Suprapubic skin (tissue), 4 donors: Measurements from ENCODE around the gene JMJD8. TPM values are rescaled to one million over a fixed set of nuclear protein-coding genes. Genes with fewer than 3 reads are reported as not detected.

Experiments used
- DNase-seq, 2 donors: peaks; one replicate each; pipeline ENCODE4 v3.0.0-alpha.2; 2019; ENCODE audit warnings: low spot score in 2 of 2
- H3K27ac ChIP-seq: fragments of 200-600 bp; sonication (generic); one replicate; pipeline ENCODE4 v1.5.1; 2019
- H3K27me3 ChIP-seq: fragments of 200-600 bp; sonication (generic); one replicate; pipeline ENCODE4 v1.5.1; 2019
- H3K36me3 ChIP-seq: fragments of 200-600 bp; sonication (generic); one replicate; pipeline ENCODE4 v1.5.1; 2019
- H3K4me1 ChIP-seq: fragments of 200-600 bp; sonication (generic); one replicate; pipeline ENCODE4 v1.5.1; 2019
- H3K4me3 ChIP-seq: fragments of 200-600 bp; sonication (generic); one replicate; pipeline ENCODE4 v1.5.1; 2019; ENCODE audit warnings: mild to moderate bottlenecking
- H3K9me3 ChIP-seq: fragments of 200-600 bp; sonication (generic); one replicate; pipeline ENCODE4 v1.5.1; 2019
- CTCF ChIP-seq, 2 donors: fragments of 200-600 bp in 1 of 2; fragments of 450-650 bp in 1 of 2; sonication (generic) in 1 of 2; IDR thresholded peaks; one replicate each; pipeline ENCODE4 v1.5.1; 2016 to 2019; ENCODE audit warnings: antibody characterized with exemption in 2 of 2, mild to moderate bottlenecking in 1 of 2, moderate library complexity in 1 of 2
- EP300 ChIP-seq: sonication (generic); formaldehyde crosslinking; IDR thresholded peaks from one replicate; pipeline ENCODE4 v1.6.1; 2017; ENCODE audit warnings: antibody characterized with exemption
- POLR2A ChIP-seq, 2 donors: fragments of 450-650 bp; IDR thresholded peaks; one replicate each; pipeline ENCODE4 v1.6.1; 2017; ENCODE audit warnings: antibody characterized with exemption in 2 of 2, mild to moderate bottlenecking in 2 of 2, moderate library complexity in 2 of 2
- POLR2AphosphoS5 ChIP-seq, 3 donors: sonication (generic); formaldehyde crosslinking; IDR thresholded peaks; one replicate each; pipeline ENCODE4 v1.6.1; 2017; ENCODE audit warnings: antibody characterized with exemption in 3 of 3
- WGBS: methylation state at CpG from one replicate; pipeline ENCODE4 v1.1.5; 2018; 5-methylcytosine and 5-hydroxymethylcytosine counted together
- total RNA-seq, 4 donors: library from RNA; depleted of rRNA; stranded (reverse); fragments of >200 nt; gene quantifications; one replicate each; pipeline ENCODE4 v1.1.0, GENCODE V29; 2016

The JMJD8 gene
- total RNA-seq, 4 donors from 2014 or later: 47.0 to 87.4 (median 60.5) TPM

DNA sequence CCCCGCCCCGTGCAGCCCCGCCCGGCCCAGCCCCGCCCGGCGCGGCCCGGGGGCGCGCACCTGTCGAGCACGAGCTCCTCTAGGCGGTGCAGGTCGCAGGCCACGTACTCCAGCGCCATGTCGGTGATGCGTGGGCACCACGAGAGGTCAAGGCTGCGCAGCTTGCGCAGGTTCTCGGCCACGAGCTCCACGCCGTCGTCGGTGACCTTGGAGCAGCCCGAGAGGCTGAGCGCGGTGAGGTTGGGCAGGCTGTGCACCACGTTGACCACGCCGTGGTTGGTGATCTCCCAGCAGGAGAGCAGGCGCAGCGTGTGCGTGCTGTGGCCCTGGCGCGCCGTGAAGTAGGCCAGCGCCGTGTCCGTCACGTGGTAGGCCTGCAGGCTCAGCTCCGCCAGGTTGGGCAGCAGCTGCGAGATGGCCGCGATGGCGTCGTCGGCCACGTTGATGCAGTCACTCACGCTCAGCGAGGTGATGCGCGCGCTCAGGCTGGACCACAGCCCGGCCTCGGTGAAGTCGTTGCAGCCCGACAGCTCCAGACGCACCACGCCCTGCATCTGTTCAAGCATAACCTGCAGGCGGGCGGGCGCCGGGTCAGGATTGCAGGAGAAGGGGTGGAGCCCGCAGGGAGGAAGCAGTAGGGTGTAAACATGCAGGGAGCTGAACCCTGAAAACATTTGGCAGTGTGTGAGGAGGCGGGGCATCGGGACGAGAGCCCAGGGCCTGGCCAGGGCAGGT is 11.4 kb upstream of the JMJD8 start:
- Histone ChIP-seq H3K4me3 (peak overlapping the region; percentile 50), H3K9me3 (no peaks in the 10 kb centered on the region), H3K4me1 (peaks cover 53% of the 10 kb centered on the region), H3K27me3 (peaks cover 85% of the 10 kb centered on the region), H3K36me3 (no peaks in the 10 kb centered on the region), H3K27ac (peak overlapping the region; percentile 82)
- TF ChIP-seq POLR2AphosphoS5 (IDR thresholded peaks at IDR 0.05) (peak in 2 of 3 donors; percentile 16 to 45), CTCF (IDR thresholded peaks at IDR 0.05) (no peak)
- WGBS: 6% methylated on average over 17 of the region's 71 CpGs
- peak in 1 of 2 donors; percentile 89 for DNase-seq

GRCh38 chr16:694863-695354 is 10.8 kb upstream of the JMJD8 start:
- peak overlapping the region; percentile 22 for H3K27ac ChIP-seq
- WGBS: 2% methylated on average over 21 of the region's 37 CpGs
- H3K4me1 ChIP-seq: peaks cover 53% of the 10 kb centered on the region
- peak overlapping the region; percentile 50 for H3K4me3 ChIP-seq
- no peak for TF ChIP-seq CTCF (IDR thresholded peaks at IDR 0.05)
- TF ChIP-seq EP300: no peak
- TF ChIP-seq POLR2AphosphoS5 (IDR thresholded peaks at IDR 0.05): no peak
- no peak for TF ChIP-seq POLR2A (IDR thresholded peaks at IDR 0.05)
- H3K36me3 ChIP-seq: no peaks in the 10 kb centered on the region
- H3K27me3 ChIP-seq: peaks cover 79% of the 10 kb centered on the region
- no peak for DNase-seq
- no peaks in the 10 kb centered on the region for H3K9me3 ChIP-seq

- peaks cover 73% of the 10 kb centered on the region for H3K27me3 ChIP-seq
- peaks cover 58% of the 10 kb centered on the region for H3K4me1 ChIP-seq
- peak overlapping the region; percentile 22 for H3K27ac ChIP-seq
- 5% methylated on average over 10 of the region's 64 CpGs for WGBS
- no peaks in the 10 kb centered on the region for H3K9me3 ChIP-seq
- H3K36me3 ChIP-seq: no peaks in the 10 kb centered on the region
- peak overlapping the region; percentile 50 for H3K4me3 ChIP-seq
- TF ChIP-seq EP300 (no peak), POLR2A (IDR thresholded peaks at IDR 0.05) (no peak), CTCF (IDR thresholded peaks at IDR 0.05) (no peak), POLR2AphosphoS5 (IDR thresholded peaks at IDR 0.05) (no peak)
- DNase-seq: no peak
Observed at GRCh38 chr16:694187-694862, 10.2 kb upstream of the JMJD8 start.

GRCh38 chr16:693766-694165 is 9.6 kb upstream of the JMJD8 start:
- Histone ChIP-seq H3K36me3 (no peaks in the 10 kb centered on the region), H3K9me3 (no peaks in the 10 kb centered on the region), H3K27ac (no peak overlapping the region), H3K27me3 (peaks cover 68% of the 10 kb centered on the region), H3K4me3 (peak overlapping the region; percentile 50), H3K4me1 (peaks cover 64% of the 10 kb centered on the region)
- WGBS: 13% methylated on average over 6 of the region's 37 CpGs
- no peak for DNase-seq
- TF ChIP-seq EP300: no peak
- no peak for TF ChIP-seq CTCF (IDR thresholded peaks at IDR 0.05)
- no peak for TF ChIP-seq POLR2A (IDR thresholded peaks at IDR 0.05)
- no peak for TF ChIP-seq POLR2AphosphoS5 (IDR thresholded peaks at IDR 0.05)

DNA sequence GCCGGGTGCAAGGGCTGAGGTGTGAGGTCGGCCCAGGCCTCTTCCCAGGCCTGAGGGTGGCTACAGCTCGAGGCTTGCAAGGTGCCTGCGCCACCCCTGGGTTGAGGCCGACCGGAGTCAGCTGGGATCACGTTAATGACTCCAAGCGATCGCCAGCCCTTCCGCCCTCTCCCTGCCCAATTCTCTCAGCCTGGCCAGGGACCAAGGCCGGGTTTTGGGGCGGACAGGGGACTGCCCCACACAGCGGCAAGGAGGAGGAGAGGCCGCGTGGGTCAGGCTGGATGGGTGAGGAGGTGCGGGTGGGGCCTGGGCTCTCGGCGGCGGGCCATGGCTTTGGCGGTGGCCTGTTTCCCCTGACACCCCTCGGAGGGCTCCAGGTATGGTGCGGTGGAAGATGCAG is 9.2 kb upstream of the JMJD8 start:
- Histone ChIP-seq H3K4me3 (no peak overlapping the region), H3K27me3 (peaks cover 66% of the 10 kb centered on the region)

More for the DNA sequence above, 9.2 kb upstream of the JMJD8 start:
- TF ChIP-seq POLR2AphosphoS5 (IDR thresholded peaks at IDR 0.05): no peak
- TF ChIP-seq POLR2A (IDR thresholded peaks at IDR 0.05): no peak
- no peak for TF ChIP-seq CTCF (IDR thresholded peaks at IDR 0.05)
- TF ChIP-seq EP300: no peak
- no peaks in the 10 kb centered on the region for H3K36me3 ChIP-seq
- no peaks in the 10 kb centered on the region for H3K9me3 ChIP-seq
- 13% methylated on average over 9 of the region's 22 CpGs for WGBS
- DNase-seq: no peak
- peak overlapping the region; percentile 32 for H3K27ac ChIP-seq
- H3K4me1 ChIP-seq: peaks cover 68% of the 10 kb centered on the region
